Measurements from ENCODE around the gene HDAC11.

Gene HDAC11

DNA sequence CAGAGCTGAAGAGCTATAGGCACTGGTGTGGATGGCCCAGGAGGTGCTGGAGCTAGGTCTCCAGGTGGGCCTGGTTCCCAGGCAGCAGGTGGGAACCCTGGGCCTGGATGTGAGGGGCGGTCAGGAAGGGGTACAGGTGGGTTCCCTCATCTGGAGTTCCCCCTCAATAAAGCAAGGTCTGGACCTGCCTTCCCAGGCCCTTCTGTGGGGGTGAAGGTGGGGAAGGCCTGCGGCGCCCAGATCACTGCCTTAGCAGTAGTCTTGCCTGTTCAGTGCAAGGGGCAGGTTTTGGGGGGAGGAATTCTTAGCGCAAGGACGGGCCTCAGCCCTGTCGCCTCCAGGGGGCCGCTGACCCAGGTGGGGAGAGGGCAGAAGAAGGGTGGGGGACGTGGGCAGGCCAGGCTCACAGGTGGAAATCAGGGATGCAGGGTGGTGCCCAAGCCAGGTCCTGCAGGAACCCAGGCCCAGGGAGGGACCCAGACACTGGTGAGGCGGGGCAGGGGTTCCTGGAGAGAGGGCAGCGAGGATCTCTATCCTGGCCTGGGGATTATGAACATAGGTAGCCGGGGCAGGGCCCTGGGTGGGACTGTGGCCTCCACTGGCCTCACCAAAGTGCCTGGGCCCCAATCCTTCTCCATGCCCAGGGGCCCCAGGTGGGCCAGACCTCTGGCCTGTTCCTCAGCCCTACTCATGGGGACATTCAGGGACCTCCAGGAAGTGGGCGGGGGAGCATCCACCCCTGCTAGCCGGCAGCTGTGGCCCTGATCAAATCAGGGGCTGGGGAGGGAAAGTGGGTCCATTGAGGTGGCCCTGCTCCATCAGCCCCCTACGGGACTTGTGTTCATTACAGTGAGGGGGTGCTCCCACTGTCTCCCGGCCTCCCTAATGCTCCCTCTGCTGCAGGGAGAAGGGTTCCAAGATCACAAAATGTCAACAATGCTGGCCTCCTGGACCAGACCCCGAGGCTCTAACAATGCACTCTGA, 25.3 kb downstream of the HDAC11 start:
- no peak for ATAC-seq

DNA sequence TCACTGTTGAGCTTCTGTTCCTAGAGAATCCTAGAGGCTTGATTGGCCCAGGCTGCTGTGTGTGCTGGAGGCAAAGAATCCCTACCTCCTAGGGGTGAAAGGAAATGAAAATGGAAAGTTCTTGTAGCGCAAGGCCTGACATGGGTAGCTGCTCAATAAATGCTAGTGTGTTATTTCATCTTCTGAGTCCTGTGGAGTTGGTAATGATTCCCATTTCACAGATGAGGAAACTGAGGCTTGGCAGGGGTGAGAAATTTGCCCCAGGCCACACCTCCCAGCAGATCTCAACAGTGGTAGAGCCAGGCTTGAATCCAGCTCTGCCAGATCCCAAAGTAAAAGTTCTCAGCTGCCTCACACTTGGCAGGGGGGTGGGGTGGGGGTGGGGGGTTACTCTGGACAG, 26.1 kb downstream of the HDAC11 start:
- no peaks in the 10 kb centered on the region for H3K9me3 Mint-ChIP-seq

More for the DNA sequence above, 25.3 kb downstream of the HDAC11 start:
- Mint-ChIP-seq H3K27me3 (no peaks in the 10 kb centered on the region), H3K27ac (no peak overlapping the region), H3K4me1 (no peaks in the 10 kb centered on the region), H3K36me3 (ENCODE audit: low read depth) (no peaks in the 10 kb centered on the region), H3K9me3 (no peaks in the 10 kb centered on the region), H3K4me3 (no peak overlapping the region)
- no peak for DNase-seq

DNA sequence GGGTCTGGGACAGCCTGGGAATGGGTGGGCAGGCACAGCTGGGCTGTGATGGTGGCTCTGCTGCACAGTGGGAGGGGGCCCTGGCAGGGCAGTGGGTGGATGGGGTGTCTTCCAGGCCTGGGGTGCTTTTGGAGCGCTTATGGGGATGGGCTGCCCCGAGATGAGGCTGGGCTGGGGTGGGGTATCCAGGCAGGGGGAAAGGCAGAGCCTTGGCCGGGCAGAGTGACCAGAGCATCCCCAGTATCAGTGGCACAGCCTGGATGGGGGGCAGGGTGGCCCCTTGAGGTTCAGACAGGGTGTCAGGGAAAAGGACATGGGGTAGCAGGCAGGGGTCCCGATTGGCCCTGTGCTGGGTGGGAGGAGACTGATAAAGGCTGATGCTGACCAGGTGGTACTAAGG, 26.6 kb downstream of the HDAC11 start:
- no peaks in the 10 kb centered on the region for H3K27me3 Mint-ChIP-seq
- H3K27ac Mint-ChIP-seq = no peak overlapping the region
- no peak for ATAC-seq
- H3K4me1 Mint-ChIP-seq = no peaks in the 10 kb centered on the region
- H3K4me3 Mint-ChIP-seq = no peak overlapping the region
- no peaks in the 10 kb centered on the region for H3K9me3 Mint-ChIP-seq
- no peaks in the 10 kb centered on the region for H3K36me3 Mint-ChIP-seq (ENCODE audit: low read depth)
- no peak for DNase-seq

More for the DNA sequence above, 26.1 kb downstream of the HDAC11 start:
- Mint-ChIP-seq H3K4me3 (no peak overlapping the region), H3K4me1 (no peaks in the 10 kb centered on the region), H3K27me3 (no peaks in the 10 kb centered on the region), H3K36me3 (ENCODE audit: low read depth) (no peaks in the 10 kb centered on the region), H3K27ac (no peak overlapping the region)
- ATAC-seq = no peak
- DNase-seq = no peak

DNA sequence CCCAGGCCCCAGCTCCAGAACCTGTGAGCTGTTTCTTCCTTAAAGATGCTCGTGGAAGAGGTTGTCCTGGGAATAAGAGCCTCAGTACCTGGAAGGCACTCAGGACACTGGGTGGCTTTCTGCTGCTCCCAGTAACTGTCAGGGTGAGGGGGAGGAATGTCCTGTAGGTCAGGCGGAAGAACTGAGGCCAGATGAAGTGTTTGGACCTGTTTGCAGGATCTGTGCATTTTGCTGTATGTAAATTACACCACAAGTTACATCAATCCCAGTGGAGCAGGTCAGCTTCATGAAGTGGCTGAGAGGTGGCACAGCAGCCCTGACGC, 27.1 kb downstream of the HDAC11 start:
- DNase-seq = no peak
- no peaks in the 10 kb centered on the region for H3K4me1 Mint-ChIP-seq
- no peaks in the 10 kb centered on the region for H3K9me3 Mint-ChIP-seq
- no peaks in the 10 kb centered on the region for H3K27me3 Mint-ChIP-seq
- H3K27ac Mint-ChIP-seq = no peak overlapping the region
- ATAC-seq = no peak
- H3K36me3 Mint-ChIP-seq (ENCODE audit: low read depth) = no peaks in the 10 kb centered on the region
- no peak overlapping the region for H3K4me3 Mint-ChIP-seq

DNA sequence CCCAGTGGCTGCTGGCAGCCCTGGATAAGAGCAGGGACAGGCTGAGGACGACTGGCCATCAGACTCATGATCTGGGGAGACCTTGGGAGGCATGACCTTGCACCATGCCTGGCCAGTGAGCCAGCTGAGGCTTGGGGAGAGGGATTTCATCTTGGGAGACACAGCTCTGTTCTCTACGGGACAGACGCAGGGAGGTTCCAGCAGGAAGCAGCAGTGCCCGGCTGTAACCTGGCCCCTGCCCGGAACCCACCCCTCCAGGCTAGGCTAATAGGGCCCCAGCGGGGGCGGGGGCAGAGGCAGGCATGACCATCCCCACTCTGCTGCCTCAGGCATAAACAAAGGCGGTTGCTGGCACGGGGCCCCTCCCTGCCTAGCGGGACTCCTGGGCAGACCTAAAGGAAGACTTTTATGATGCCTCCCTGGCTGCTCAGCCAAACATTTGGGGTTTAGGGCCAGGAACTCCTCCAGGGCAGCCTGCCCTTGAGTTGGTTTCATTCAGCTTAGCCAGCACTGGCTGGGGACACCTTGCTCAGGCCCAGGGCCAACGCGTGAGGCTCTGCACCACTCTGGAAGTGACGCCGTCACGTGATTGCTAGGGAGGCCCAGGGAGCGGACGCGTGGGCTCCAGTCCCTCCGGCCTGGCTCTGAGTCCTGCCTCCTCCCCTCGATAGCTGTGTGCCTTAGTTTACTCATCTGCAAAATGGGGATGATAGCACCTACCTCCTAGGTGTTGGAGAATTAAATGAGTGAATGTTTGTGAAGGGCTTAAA, 27.6 kb downstream of the HDAC11 start:
- no peak for DNase-seq
- H3K4me3 Mint-ChIP-seq = no peak overlapping the region
- ATAC-seq = no peak

DNA sequence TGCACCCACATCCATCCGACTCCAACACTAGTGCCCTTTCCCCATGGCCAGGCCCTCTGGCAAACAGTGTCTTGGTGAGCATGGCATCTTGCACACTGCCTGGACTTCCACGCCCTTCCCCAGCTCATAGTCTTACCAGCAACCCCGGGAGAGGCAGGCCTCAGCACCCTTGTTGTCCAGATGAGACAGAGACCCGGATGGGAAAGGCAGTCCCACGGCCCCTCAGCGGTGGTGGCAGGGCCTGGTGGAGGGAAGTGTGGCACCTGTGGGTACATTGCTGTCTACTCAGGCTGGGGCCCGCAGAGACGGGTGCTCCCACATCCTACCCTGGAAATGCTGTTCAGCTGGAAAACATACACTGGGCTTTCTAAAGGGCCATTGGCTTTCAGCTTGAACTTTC, 28.4 kb downstream of the HDAC11 start:
- H3K4me1 Mint-ChIP-seq = no peaks in the 10 kb centered on the region
- no peaks in the 10 kb centered on the region for H3K36me3 Mint-ChIP-seq (ENCODE audit: low read depth)
- no peaks in the 10 kb centered on the region for H3K27me3 Mint-ChIP-seq
- DNase-seq (no peak), ATAC-seq (no peak)
- H3K27ac Mint-ChIP-seq = no peak overlapping the region
- no peaks in the 10 kb centered on the region for H3K9me3 Mint-ChIP-seq
- H3K4me3 Mint-ChIP-seq = no peak overlapping the region

More for the DNA sequence above, 27.6 kb downstream of the HDAC11 start:
- H3K9me3 Mint-ChIP-seq = no peaks in the 10 kb centered on the region
- H3K4me1 Mint-ChIP-seq = no peaks in the 10 kb centered on the region
- H3K36me3 Mint-ChIP-seq (ENCODE audit: low read depth) = no peaks in the 10 kb centered on the region
- no peaks in the 10 kb centered on the region for H3K27me3 Mint-ChIP-seq
- H3K27ac Mint-ChIP-seq = no peak overlapping the region

DNA sequence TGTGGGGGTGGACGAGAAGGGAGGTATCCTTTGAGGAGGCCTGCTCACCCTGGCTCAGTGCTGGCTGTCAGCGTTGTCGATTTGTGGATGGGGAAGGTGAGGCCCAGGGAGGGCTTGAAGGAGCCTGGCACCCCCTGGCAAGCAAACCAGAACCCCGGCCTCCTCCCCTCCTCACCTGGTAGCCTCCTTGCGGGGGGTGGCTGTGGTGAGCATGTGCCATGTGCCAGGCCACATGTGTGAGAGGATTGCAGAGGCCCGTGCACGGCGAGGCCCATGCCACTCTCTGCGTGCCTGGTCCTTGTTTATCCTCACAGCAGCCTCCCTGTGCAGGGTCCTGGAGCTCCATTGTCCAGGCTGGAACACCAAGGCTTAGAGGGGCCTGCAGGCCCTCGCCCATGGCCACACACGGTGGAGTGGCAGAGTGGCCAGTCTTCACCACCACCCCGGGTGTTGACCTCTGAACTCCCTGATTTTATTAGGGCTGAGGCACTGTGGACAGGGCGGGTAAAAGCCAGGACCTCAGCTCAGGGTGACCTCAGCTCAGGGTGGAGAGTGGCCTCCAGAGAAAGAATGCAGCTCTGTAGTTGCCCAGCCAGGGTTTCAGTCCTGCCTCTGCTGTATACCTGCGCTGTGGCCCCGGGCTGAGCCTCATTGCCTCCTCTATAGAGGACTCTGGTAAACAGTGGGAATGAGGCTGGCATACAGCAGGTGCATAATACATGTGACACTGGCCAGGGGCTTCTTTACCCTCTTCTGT, 29.1 kb downstream of the HDAC11 start:
- DNase-seq = no peak
- ATAC-seq = no peak
- Mint-ChIP-seq H3K9me3 (no peaks in the 10 kb centered on the region), H3K27ac (no peak overlapping the region), H3K4me1 (no peaks in the 10 kb centered on the region), H3K27me3 (no peaks in the 10 kb centered on the region), H3K36me3 (ENCODE audit: low read depth) (no peaks in the 10 kb centered on the region), H3K4me3 (no peak overlapping the region)

DNA sequence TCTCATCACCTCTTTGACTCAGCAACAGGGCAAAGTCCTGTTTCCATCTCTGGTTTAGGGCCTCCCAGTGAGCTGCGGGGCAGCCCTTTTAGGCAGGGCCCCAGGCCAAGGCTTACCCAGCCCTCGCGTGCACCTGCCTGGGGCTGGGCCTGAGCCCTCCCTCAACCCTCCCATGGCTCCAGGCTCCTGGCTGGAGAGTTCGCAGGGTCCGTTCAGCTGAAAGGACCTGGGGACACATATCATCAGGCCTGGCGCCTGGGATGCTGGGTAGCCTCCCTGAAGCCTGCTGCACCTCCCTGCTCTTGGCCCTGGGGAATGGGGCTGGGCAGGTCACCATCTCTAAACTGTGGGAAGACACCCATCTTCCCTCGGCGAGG, 29.7 kb downstream of the HDAC11 start:
- no peaks in the 10 kb centered on the region for H3K9me3 Mint-ChIP-seq
- H3K36me3 Mint-ChIP-seq (ENCODE audit: low read depth) = no peaks in the 10 kb centered on the region
- H3K4me1 Mint-ChIP-seq = no peaks in the 10 kb centered on the region
- no peak overlapping the region for H3K4me3 Mint-ChIP-seq
- H3K27ac Mint-ChIP-seq = no peak overlapping the region
- ATAC-seq (no peak), DNase-seq (no peak)
- H3K27me3 Mint-ChIP-seq = no peaks in the 10 kb centered on the region

DNA sequence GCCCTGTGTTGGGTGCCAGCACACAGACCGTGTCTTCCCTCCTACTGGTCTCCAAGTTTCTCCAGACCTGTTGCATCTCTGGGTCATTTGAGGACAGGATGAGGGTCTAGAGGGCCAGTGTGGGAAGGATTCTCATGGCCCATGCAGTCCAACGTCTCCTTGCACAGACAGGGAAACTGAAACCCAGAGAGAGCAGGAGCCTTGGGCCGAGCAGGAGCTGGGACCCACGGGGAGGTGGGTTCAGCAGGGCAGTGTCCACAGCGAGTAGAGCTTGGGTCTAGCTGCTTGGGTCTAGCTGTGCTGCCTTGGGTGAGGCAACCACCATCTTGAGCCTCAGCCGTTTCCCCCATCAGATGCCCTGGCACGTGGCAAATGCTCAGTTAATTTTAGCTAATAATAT, 32.3 kb downstream of the HDAC11 start:
- H3K9me3 Mint-ChIP-seq = no peaks in the 10 kb centered on the region
- no peak overlapping the region for H3K27ac Mint-ChIP-seq
- no peaks in the 10 kb centered on the region for H3K36me3 Mint-ChIP-seq (ENCODE audit: low read depth)
- H3K27me3 Mint-ChIP-seq = no peaks in the 10 kb centered on the region
- no peak overlapping the region for H3K4me3 Mint-ChIP-seq
- ATAC-seq = no peak
- DNase-seq = no peak
- H3K4me1 Mint-ChIP-seq = no peaks in the 10 kb centered on the region

DNA sequence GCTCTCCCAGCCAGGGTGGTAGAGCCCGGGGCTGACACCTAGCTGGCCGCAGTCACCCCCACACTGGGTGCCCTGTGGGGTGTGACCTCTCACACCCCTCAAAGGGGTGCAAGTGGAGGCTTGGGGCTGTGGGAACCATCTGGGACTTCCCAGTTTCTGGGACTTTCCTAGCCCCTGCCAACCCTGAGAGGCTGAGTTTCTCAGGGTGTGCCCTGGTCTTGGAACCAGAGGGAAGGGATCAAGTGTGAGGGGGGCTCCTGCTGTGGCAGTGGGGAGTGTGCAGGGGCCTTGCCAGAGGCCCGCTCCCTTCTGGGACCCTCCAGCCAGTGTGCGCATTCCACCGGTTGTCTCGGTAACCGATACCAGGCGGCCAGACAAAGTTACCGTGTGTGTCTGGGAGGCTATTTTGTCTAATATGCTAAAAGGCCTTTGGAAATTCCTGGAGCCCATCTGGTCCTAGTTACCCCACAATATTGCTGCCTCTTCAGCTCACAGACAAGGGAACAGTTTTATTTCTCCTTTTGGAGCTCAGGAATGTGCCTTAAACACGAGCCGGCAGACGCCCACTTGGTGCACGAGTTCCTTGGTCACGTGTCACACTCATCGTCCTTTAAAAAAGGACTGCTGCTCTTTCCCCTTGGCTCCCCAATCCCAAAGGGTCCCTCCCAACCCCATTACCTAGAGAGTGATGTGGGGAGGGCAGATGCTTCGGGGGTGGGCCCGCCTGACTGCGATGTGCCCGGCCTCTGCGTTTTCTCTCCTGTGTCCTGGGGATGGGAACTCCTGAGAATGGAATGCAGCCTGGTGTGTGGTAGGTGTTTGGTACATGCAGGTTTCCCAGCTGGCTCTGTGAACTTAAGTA, 33.2 kb downstream of the HDAC11 start:
- DNase-seq = no peak
- no peak overlapping the region for H3K27ac Mint-ChIP-seq
- no peaks in the 10 kb centered on the region for H3K4me1 Mint-ChIP-seq
- no peak overlapping the region for H3K4me3 Mint-ChIP-seq
- no peaks in the 10 kb centered on the region for H3K9me3 Mint-ChIP-seq
- H3K36me3 Mint-ChIP-seq (ENCODE audit: low read depth) = no peaks in the 10 kb centered on the region
- ATAC-seq = no peak
- no peaks in the 10 kb centered on the region for H3K27me3 Mint-ChIP-seq

DNA sequence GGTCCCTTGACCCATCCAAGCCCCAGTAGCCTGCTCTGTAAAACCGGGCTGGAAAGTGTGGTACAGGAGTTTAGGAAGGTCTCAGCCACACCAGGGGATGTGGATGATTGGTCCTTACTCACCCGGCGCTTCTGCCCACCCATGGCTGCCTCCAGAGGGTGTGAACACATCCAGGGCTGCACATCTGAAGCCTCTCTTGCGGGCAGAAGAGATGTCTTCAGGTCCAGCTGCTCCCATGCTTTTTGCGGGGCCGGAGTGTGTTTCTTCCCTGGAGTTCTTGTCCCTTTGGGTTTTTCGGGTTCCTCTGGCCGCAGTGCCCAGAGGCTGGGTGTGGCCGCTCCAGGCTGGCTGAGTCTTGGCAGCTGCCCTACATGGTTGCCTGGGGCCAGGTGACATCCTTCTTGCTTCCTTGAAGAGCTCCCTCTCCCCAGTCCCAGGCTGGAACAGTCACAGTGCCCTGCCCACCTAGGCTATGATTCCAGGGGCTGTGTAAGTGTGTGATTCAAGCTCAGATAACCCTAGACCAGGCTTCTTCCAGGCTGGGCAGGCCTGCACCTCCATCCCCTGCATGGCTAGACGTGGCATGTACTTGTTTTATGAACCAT, 33.9 kb downstream of the HDAC11 start:
- ATAC-seq (no peak), DNase-seq (no peak)
- Mint-ChIP-seq H3K9me3 (no peaks in the 10 kb centered on the region), H3K4me3 (no peak overlapping the region), H3K27ac (no peak overlapping the region), H3K36me3 (ENCODE audit: low read depth) (no peaks in the 10 kb centered on the region), H3K27me3 (no peaks in the 10 kb centered on the region), H3K4me1 (no peaks in the 10 kb centered on the region)

DNA sequence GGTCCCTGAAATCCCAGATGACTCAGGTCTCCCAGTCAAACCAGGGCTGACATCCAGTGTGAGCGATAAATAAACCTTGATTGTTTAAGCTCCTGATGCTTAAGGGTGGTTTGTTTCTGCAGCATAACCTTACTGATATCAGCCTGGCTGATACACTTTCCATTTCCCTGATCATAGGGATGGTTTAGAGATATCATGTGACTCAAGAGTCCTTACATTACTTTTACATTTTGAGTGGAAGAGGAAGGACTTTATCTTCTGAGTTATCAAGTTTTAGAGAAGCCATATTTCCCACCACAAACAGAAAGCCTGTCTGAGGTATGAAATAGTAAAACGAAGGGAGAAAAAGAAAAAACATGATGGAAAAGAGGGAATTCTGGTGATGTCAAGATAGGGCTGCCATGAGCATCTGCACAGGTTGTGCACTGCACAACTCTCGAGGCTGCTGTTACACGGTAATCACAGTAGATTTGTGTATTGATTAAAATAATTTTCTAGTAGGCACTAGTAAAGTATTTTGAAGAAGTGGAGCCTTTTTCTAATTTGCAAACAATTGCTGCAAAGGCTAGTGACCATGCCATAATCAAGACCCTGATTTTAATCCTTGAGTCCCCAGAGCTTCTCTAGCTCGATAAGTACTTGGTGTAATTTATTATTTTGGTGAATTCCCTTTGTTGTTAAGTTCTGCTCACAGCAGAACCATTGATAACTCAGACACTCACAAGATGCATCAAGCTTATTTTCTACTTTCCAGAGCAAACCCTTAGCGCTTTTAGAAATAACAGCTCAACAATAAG, 34.7 kb downstream of the HDAC11 start:
- no peak overlapping the region for H3K27ac Mint-ChIP-seq
- no peaks in the 10 kb centered on the region for H3K36me3 Mint-ChIP-seq (ENCODE audit: low read depth)
- H3K4me3 Mint-ChIP-seq = no peak overlapping the region
- ATAC-seq = no peak
- no peaks in the 10 kb centered on the region for H3K4me1 Mint-ChIP-seq
- no peaks in the 10 kb centered on the region for H3K27me3 Mint-ChIP-seq
- H3K9me3 Mint-ChIP-seq = no peaks in the 10 kb centered on the region
- no peak for DNase-seq
